NCI-H2029 (cell line): ENCODE results near the gene RGMA.
"Not testable (repeated sequence)": the region's sequence is repeated elsewhere in the genome, so short reads cannot be mapped to it uniquely, and the experiment has no call there.

ENCODE experiments used
- DNase-seq: peaks from one replicate; lab custom pipeline; 2025; lab: John Stamatoyannopoulos, UW

RGMA gene

DNA sequence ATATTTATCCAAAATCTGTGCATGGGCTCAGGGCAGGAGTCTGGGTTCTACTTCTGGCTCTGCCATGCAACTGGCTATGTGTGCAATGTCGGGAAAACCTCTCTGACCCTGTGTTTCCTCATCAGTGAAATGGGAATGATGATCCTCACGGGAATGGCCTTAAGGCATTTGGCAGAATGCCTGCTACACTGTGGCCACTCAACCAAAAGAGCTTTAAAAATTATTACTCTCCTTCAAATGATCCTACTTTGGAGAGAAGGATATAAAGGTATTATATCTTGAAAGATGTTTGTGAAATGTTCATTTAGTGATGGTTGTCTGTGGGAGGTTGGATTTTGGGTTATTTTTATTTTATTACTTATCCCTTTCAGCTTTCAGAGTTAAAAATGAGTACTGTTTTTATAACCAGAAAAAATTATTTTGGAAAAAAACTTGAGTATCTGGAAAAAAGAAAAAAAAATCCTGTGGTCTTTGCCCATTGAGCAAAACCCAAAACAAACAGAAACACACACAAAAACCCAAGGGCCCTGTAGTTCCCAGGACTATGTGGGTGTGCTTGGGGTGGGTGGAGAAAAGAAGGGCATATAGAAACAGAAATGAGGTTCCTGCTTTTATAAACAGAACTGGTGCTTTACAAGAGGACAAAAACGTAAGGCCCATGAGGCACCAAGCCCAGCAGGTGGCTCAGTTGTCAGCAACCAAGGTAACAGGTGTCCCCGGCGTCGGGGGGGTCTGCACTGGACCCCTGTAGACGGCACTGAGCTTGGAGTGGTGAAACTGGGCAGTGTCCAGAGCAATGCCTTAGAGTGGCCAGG, 22.0 kb downstream of the RGMA start:
- no peak for DNase-seq

DNA sequence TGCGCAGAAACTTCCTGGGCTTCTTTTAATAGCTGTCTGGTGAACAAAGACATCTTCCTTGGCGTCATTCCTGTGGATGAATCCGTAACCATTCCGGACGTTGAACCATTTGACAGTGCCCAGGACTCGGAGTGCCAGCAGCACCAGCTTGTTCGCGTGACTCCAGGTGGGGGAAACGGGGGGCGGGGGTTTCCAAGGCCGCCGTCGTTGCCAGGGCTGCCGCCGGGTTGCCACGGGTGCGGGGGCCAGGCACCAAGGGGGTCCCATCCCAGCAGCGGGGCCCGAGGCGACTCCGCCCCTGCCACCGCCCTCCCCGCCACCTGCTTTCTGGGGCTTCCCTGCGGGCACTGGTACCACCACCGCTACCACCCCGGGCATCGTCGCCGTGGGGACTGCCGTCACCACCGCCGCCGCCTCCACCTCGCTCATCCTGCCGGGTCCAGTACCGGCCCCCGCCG, 22.8 kb downstream of the RGMA start:
- DNase-seq: no peak

DNA sequence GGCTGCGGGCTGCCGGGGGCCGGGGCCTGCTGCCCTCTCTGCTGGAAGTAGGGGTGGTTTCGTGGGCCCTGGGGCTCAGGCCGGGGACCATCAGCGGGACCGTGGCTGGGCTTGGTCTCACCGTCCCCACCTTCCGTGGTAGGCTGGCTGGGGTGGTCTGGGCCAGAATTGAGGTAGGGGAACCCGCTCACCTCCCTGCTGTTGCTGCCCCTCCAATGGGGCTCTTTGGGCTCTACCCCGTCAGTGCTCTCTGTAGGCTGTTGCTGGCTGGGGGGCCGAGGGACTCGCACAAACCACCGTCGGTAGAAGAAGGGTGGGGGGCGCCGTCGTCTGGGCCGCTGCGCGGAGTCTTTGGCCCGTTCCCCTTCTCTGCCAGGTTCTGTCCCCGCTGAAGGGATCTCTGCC, 23.4 kb downstream of the RGMA start:
- no peak for DNase-seq

DNA sequence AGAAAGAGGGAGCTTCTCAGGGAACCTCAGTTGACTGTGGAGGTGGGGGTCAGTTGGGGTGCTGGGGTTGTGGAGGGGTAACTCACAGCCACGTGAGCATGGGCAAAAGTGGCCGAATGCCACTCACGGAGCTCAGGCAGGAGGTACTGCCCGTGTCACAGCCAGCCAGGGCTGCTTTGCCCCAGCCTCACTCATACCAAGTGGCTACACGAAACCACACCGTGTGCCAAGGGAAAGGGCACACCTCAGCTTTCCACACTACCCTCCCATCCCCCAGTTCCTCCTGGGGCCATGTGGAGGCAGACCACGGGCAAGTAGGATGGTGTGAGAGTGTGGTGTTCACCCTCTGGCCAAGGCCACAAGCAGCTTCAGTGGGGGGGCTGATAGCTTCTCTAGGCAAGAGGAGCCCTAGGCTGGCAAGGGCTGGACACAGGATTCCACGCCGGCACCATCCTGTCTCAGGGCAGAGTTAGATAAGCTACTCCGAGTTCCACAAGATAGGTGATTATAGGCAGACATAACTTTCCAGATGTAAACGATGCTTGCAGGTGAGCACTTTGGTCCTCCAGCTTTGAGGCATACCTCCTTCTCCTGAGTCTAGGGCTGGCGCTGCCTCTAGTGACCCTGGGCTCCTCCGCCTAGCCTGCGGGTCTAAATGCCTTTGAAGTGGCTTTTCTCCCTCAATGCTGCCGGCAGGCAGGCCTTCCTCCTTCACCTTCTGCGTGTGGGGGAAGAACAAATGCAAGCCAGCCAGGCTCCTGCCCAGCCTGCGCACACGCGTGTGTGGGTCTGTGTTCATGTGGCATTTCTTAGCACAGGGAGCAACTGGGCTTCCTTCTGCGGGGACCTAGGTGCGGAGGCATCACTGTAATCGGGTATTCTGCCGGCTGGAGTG, 25.0 kb downstream of the RGMA start:
- DNase-seq: no peak

DNA sequence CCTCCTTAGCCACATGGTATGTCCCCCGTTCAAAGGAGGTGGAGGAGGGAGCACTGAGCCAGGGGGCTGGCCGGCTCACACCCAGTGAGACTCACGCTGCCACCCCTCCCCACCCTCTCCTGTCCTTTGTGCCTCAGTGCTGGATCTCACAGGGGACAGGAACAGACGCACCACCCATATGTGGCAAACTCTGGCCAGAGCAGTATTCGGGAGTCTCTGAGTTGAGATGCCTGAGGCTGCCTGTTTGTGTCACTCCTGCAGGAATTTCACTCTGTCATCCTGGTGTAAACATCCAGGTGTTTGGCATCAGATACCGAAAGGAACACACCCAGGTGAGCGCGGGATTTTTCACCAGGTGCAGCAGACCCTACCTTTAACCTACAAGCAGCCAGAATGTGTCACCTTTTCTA, 25.7 kb downstream of the RGMA start:
- no peak for DNase-seq

DNA sequence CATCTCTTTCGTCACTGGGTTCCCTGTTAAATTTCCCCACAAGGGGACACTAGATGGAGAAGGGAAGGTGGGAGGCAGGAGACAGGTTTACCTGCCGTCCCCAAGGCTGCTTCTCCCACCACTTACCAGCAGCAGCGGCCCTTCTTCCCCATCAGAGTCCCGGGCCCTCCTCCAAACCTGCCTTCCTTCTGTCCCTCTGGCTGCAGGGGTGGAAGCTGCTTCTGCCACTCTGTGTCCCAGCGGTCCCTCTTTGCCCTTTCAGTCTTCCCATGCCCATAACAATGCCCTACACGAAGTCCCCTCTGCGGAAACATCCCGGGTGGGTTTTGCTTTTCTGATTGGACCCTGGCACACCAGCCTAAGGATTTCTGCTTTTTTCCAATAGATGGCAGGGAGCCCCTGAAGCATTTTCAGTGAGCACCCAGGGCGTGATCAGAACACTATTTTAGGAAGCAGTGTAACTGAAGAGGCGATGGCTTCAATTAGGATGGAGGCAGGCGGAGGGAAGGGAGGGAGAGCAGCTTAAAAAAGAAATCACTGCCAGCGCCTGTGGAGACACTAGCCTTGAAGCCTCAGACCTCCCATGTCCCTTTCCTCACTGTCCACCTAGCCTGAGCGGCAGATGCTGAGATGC, 26.3 kb downstream of the RGMA start:
- DNase-seq: not testable (repeated sequence)

DNA sequence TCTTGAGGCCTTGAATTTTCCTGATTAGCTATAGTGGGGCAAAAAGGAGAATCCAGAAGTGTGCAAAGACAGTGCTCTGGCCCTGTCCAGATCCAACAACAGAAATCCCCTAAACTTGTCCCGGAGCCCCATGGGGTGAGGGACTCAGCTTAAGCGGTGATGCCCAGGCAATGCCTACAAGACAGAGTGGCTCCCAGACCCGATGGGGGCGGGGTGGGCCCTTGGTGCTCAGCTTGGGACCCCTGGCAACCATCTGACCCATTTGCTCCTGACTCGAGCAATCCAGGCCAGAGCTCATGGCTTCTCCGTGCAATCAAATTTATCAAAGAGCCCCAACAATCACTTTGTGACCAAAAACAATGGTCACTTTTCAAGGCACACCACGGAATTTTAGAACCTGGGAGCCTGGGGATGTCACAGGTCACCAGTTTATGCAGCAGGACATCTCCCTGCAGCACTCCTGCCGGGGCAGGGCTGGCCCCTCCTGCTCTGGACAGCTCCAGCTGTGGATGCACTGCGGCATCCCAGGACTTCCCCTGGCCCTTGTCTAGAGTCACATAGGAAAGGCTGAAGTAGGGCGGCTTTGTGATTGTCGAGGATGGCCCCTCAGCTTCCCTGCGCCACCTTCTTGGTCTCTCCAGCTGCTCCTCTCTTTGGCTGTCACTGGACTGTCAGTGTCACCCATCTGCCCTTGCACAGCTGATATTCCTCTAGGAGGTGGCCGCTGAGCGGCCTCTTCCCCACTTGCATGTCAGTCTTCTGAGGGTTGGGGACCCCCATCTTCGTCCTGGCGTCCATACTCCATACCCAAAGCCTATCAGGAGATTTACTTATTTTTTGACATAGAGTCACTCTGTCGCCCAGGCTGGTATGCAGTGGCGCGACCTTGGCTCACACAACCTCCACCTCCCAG, 28.4 kb downstream of the RGMA start:
- DNase-seq: no peak

DNA sequence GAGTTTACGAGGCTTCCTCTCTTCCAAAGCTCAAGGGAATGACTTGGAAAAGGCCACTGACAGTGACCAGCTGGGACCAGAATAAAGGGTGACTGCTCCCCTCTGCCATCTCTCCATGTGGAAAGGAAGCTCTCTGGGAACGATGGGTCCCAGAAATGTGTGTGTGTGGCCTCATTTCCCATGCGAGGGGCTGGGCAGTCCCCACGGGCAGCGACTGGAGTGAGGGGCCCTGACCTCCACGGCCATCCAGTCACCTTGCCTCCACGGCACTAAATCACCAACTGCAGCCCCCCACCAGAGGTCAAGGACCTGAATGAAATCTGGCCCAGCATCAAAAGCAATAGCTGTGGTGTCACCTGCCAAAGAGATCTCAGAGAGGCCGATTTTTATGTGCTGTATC, 29.6 kb downstream of the RGMA start:
- DNase-seq: no peak

DNA sequence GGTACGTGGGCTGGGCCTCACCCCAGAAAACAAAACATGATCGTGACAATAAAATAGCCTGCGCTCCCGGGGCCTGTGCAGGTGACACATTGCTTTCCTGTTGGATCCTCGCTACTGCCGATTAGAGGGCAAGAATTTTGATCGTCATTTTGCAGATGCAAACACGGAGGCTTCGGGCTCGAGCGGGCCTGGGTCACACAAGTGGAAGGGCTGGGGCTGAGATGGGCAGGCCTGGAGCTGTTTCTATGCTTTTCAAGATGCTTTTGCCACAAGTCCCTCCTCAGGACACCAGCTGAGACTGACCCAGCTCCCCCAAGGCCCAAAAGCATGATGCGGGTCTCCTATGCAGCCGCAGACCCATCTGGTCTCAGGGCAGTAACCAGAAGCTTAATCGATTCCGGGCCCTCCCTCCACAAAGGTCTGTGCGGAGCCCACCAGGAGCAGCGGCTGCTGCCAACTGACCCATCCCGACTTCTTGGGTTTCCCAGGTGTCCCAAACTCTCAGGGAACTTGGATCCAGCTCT, 30.0 kb downstream of the RGMA start:
- no peak for DNase-seq

DNA sequence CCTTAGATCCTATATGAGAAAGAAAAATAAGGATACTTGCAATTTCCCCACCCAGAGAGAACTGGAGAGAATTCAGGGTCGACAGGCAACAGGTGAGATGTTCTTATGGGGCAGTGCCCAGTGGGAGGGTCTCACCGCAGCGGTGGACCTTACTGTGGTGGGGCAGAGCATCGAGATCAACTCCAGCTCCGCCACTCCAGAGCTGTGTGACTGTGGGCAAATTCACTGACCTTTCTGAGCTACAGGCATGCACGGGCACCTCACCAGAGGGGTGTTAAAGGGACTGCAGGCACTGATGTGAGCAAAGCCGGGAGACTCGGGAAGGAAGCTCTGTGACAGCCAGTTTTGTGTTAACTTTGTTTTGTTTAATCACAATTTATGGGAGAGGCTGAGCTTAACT, 30.9 kb downstream of the RGMA start:
- no peak for DNase-seq

DNA sequence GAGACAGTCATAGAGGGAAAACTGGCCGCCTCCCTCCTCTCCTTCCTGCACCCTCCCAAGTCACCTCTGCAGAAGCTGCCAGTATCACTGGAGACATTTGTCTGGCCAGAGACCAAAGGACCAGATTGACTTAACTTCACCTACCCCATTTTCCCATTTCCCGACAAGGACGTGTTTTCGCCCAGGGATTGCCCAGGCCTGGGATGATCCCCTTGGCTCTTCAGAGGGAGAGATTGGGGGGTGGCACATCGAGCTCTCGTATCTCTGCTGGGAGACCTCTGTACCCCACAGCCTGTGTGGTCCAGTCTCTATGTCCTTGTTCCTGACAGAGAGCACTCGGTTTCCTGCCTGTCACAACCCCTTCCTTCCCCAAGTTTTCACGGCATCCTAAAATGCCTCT, 31.4 kb downstream of the RGMA start:
- DNase-seq: no peak

DNA sequence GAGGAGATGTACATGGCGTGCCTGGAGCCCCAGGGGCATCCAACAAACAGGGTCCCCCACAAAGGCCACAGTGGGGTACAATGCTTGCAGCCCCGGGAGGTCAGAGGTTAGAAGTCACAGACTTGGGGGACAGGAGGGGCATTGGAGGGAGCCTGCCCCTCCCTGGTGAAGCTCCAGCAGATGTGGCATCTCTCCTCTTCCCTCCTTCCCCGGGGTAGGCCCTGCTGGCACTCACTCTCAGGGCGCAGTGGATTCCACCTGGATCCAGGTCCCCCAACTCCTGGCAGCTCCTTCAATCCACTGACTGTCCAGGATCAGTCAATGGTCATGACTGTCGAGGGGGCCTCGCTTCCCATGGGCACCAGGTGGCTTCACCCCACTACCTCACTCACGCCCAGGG, 32.2 kb downstream of the RGMA start:
- no peak for DNase-seq

DNA sequence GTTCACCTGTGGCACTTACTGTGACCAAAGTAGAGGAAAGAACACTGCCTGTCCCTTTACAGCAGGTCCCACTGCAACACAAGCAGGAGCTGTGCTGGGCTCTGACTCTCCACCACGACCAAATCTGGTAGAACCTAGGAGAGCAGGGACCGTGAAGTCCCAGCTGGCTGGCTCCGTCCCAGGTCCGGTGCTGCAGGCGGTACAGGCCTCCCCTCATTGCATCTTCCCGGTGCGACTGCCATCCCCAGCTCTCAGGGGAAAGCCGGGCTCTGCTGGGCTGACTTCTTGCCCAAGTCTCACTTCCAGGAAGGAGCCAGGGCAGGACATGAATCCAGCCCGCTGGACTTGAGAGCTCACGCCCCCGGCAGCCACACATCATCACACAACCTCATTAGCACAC, 33.8 kb downstream of the RGMA start:
- DNase-seq: no peak

DNA sequence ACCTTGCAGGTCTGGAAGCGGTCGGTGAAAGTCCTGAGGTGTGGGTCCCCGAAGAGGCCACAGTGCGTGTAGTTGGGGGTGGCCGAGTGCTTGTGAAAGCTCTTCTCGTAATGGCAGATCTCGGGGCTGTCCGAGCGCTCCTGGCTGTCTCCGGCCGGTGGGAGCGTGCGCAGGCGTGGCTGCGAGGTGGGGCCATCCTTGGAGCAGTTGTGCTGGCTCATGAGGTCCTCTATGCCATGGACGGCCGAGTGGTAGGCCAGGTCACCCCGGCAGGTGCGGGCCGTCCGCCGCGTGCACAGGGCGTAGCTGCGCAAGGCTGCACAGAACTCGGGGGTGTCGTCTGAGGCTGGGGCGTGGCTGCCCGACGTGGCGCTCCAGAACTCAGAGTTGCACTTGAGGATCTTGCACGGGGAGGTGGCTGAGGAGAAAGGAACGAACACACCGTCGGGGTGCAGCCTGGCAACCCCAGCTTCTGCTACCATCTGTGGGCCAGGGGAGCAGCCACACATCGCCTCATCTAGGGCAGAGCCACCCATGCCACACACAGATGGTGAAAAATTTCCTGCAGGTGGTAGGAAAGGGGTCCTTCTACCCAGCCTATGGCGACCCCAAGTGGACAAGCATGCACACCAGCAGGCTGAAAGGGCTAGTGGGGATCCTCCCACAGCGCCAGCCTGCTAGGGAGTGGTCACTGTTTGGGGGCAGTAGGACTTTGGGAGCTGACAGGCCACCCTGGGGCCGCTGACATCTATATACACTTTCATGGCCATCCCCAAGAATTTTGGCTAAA, 36.7 kb downstream of the RGMA start:
- DNase-seq: no peak

DNA sequence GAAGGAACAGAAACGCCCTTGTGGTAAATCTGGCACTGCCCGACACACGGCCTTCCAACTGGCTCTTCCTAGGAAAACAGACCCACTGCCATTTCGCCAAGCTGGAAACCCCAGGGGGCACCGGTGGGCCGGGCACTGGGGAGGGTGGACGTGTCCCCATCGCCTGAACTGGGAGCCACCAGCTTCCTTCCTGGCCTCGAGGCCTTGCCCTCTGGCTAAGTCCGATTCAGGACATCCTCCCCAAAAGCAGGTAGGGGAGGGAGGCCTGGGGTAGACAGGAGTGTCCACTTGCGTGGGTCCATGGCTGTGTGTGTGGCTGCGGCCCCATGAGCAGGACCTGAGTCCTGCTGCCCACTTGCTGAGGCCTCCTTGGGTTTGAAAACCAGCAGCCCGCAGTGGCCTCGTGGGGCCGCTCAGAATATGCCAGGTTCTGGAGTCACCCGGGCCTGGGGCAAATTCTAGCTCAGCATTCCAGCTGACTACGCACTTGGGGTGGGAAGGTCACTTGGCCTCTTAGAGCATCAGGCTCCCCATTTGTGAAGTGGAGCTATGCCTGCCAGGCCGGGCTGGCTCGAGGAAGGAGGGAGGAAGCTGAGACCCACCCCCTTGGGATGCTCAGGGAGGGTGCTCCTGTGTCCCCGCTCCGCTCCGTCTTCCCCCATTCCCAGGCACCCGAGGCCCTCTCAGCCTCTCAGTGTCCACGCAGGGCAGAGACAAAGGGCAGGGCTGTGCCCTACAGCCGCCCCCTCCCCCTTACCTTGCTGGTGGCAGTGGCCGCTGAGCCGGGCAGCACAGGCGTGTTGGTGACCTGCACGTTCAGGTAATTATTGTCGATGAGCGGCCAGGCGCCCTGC, 37.5 kb downstream of the RGMA start:
- no peak for DNase-seq

DNA sequence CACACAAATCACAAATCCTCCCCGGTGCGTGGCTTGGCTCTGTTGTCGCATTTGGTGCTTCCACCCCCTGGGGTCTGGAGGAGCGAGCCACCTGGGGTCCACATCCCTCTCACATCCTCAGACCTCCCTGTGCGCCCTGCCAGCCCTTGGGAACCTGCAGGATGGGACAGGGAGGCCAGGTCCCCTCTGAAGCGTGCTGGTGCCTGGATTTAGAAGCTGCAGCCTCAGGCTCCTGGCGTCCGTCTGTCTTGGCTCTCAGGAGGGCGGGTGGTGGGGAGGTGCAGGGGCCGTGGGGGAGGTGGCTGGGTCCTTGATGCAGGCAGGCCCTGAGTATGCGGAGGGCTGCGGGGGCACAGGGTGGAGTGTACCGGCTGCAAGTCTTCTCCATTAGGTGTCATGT, 38.4 kb downstream of the RGMA start:
- DNase-seq: no peak

DNA sequence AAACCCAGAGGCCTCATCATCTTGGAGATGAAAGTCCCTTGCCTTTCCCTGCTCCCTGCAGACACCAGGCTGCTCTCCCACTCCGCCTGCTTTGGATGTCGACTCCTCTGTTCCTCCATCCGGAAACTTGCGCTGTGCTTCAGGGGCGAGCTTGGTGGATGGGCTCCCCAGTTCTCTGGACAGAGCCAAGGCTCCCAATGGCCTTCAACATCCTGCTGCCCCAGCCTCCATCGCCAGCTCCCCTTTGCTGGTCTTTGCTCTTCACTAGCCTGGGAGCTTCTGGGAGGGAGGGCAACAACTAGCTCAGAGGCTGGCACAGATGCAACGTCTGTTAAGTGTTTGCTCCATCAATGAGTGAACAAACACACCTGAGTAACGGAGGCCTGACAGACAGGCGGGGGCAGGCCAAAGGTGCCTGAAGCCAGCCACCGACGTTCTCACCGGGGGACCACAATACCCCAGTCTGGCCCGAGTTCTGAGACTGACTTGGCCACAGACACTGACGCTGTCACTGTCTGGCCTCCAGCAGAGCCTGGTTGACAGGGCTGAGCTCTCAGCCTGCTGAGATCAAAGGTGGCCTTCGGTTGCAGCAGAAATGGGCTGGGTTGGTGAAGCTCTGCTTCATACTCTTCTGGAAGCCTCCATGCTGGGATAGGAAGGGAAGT, 39.0 kb downstream of the RGMA start:
- peak; percentile 50 for DNase-seq

DNA sequence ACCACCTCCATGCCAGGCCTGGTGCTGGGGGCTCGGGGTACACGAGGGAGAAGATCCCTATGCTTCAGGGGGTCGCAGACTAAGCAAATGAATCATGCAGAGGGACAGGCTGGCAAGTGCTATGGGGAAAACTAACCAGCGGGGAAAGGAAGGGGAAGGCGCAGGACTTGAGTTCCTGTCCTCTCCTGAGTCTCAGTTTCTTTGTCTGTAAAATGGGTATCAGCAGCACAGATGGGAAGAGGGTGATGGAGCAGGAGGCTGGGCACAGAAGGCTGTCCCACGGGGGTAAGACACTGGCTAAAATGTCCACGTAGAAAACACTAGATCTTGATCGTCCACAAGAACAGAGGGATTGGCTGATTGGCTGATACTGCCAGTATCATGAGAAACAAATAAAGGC, 39.8 kb downstream of the RGMA start:
- no peak for DNase-seq

DNA sequence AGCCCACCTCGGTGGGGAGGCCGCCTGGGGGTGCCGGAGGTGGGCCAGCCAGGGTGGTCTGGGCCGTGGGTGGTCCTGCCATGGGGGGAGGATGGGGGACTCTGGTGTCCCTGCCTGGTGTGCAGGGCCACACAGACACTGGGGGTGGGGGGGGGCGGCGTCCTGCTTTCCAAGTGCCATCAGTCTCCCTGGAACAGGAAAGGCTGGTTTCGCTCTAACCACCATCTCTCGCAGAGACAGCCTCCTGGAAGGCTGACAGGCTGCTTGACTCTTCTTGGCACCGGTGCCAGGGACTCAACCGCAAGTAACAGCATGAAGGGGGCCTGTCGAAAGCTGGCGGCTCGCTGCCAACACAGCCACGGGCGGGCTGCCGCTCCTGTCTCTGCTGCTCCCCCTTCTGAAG, 40.3 kb downstream of the RGMA start:
- peak; percentile 27 for DNase-seq
